HG02852 (cell line): Measurements from ENCODE around the gene FAXDC2.

Experiments used
- ATAC-seq: cut with Tn5 transposase; IDR thresholded peaks from one replicate; pipeline ENCODE4 v1.9.1; 2021; ENCODE audit warnings: mild to moderate bottlenecking, moderate library complexity; ENCODE audit not compliant: unreplicated experiment

FAXDC2 gene

GRCh38 chr5:154850255-154851062 is at the start of gene FAXDC2:
Gene FAXDC2, minus strand, starts transcription at chr5:154850603. Its CDS starts 12,425 bp downstream, at chr5:154838178.
- ATAC-seq, result no peak

- no peak for ATAC-seq
These were observed 49.7 kb upstream of the FAXDC2 start for GRCh38 chr5:154900066-154900465.

GRCh38 chr5:154899151-154899816 is 48.9 kb upstream of the FAXDC2 start:
- no peak for ATAC-seq

- no peak for ATAC-seq
These were observed 47.8 kb upstream of the FAXDC2 start for GRCh38 chr5:154898210-154898609.

GRCh38 chr5:154896562-154897165 is 46.3 kb upstream of the FAXDC2 start:
- no peak for ATAC-seq

DNA sequence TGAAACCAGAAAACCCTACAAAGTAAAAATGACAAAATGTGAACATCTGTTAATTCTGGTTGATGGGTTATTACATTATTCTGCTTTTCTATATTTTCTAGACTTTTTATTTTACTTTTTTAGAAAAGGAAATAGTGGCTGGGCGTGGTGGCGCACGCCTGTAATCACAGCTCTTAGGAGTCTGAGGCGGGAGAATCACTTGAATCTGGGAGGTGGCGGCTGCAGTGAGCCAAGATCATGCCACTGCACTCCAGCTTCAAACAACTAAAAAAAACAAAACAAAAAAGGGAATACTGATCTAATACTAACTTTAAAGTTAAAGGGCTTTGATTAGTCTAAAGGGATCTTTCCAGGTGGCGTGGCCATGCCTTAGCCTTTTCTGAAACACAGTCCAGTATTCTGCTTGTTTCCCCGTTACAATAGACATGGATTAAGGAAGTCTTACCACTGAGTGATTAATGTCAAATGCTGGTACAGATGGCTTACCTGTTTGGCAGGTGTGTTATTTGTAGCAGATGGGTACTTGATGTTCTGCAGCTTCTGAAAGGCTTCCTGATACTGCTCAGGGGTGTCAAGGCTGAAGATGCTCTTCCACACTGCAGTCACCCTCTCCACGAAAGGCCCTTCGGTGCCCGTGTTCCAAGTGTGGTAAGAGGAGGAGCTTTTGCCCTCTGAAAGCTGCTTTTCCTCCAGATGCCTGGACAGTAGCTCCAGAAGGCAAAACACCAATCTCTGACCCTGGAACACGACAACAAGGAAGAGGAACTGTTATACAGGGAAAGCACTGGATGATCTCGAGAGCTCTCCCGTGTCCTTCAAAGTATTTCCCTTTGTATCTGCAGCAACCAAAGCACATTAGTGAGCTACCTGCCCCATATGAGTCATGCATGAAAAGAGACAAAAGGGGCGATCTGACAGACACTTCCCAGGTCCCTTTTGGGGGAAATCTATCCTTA is 45.5 kb upstream of the FAXDC2 start:
- no peak for ATAC-seq

- ATAC-seq, result no peak
These were observed 43.0 kb upstream of the FAXDC2 start for GRCh38 chr5:154893381-154893780.

GRCh38 chr5:154892369-154892771 is 42.0 kb upstream of the FAXDC2 start:
- no peak for ATAC-seq

GRCh38 chr5:154885439-154885838 is 35.0 kb upstream of the FAXDC2 start:
- ATAC-seq, result no peak

- no peak for ATAC-seq
These were observed 34.0 kb upstream of the FAXDC2 start for GRCh38 chr5:154884424-154884823.

GRCh38 chr5:154881986-154882385 is 31.6 kb upstream of the FAXDC2 start:
- ATAC-seq, result no peak

- no peak for ATAC-seq
These were observed 28.4 kb upstream of the FAXDC2 start for GRCh38 chr5:154878642-154879335.

DNA sequence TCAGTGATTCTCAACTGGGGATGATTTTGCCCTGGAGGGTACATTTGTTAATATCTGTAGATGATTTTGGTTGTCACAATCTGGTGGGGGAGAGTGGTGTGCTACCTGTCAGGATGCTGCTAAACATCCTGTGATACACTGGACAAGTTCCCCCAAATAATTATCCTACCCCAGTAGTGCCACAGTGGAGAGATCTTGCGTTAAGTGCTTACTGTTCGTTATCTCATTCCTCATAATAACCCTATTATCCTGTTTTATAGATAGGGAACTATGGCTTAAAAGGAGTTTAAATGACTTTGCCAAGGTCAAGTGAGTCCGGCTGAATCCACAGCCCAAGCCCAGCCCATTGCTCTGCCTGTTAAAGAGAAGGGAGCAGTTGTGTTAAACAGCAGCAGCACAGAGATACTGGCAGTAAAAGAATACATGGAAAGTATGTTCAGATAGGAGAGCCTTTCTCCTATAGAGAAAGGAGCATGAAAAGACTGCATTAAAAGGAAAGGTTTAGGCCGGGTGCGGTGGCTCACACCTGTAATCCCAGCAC is 23.5 kb upstream of the FAXDC2 start:
- no peak for ATAC-seq

- ATAC-seq, result no peak
These were observed 21.3 kb upstream of the FAXDC2 start for GRCh38 chr5:154871734-154872133.

DNA sequence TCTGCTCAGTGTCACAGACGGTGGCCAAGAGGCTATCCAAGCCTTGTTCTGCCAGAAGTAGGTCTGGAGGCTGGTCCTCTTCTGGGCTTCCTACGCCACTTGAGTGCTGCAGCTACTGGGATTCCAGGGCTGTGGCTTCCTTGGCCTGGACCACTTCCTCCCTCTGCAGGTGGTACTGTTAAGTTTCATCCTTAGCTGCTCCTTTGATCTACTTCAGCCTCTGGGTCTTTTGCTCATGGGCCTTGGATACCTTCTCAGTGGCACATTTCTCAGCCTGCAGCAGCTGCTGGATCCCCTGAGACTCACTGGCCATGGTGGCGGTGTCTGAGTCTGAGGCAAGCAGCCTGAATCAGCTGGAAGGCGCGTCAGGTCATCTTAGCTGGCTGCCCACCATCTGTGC is 18.3 kb upstream of the FAXDC2 start:
- no peak for ATAC-seq

DNA sequence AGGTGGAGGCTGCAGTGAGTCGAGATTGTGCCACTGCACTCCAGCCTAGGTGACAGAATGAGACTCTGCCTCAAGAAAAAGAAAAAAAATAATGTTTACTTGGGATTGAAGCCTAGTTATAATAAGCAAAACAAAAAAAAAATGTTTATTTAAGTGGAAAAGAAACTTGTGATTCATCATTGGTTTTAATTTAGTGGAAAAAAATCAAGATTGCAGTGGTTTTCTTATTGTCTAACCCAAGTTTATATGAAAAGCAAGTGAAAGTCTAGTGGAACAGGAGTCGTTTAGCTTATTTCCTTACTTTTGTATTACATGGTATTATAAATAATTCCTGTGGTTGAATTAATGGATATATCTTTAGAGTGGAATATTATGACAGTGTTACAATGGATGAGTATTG is 16.4 kb upstream of the FAXDC2 start:
- no peak for ATAC-seq

DNA sequence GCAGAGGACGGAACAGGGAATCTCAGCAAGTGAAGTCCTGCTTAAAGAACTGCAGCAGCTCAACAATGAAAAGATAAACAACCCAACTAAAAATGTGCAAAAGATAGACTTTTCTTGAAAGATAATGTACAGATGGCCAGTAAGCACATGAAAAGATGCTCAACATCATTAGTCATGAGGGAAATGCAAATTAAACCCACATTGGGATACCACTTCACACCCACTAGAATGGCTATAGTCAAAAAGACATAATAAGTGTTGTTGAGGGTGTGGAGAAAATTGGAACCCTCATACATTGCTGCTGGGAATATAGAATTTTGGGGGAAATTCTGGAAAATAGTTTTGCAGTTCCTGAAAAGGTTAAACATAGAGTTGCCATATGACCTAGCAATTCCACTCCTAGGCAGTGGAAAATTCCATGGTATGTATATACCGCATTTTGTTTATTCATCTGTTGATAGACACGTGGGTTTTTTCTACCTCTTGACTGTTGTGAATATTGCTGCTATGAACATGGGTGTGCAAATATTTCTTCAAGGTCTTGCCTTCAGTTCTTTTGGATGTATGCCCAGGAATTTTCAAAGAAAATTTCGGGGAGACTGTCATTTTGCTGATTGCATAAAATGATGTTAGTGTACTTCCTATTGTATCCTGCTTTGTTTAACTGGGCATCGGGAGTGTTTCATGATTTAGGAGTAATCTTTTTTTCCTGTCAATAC is 15.2 kb upstream of the FAXDC2 start:
- no peak for ATAC-seq

DNA sequence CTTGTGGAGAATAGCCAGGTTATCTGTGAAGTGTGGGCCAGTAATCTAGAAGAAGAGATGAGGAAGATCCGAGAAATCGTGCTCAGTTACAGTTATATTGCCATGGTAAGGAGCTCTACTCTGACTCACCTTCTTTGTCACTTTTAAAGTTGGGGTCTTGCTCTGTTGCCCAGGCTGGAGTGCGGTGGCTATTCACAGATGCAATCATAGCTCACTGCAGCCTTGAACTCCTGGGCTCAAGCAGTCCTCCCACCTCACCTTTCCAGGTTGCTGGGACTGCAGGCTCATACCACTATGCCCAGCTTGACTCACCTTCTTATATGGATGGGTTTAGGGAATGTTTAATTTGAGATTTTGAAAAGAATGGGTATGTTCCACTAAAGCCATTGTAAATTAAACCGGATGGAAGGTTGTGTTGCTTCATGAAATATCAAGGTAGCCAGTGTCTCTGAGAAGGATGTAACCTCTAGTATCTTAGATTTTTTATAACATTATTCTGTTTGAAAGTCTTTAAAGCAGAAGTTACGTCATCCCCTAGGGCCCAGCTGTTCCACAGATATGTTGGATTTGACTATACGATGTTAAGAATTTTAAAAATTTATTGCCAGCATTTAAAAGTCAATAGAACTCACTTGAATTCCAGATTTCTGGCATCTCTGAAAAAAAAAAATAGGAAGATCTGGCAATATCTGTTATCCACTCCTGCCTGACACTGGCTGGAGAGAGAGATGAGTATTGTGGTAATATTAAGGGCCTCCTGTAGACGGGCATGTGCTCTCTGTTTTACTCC is 13.1 kb upstream of the FAXDC2 start:
- ATAC-seq, result no peak

DNA sequence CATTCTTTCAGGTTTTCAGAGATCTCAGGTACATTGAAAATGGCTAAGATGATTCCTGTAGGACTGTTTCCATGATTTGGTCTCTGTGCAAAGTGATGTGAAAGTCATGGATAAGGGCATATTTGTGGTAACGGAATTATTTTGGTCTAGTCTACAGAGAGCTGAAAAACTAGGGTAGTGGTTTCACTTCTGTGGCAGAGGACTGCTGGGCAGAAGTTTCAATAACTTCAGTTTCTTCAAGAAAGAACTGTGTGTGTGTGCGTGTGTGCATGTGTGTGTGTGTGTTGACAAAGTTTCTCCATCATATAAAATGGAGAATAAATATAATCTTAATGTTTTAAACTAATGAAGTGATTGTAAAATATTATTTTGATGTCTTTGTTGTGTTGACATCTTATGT is 12.4 kb upstream of the FAXDC2 start:
- no peak for ATAC-seq
